HepG2 (cell line): Measurements from ENCODE around the gene TTYH1.

Experiments
- FOXK2 ChIP-seq: fragments of 450-650 bp; IDR thresholded peaks from 2 replicates; pipeline ENCODE4 v1.6.1; 2016
- HDAC2 ChIP-seq: sonication (generic); formaldehyde crosslinking; IDR thresholded peaks from 2 replicates; pipeline ENCODE4 v1.4.0; 2020; ENCODE audit warnings: missing genetic modification reagents
- POLR2A ChIP-seq, 2 experiments: IDR thresholded peaks; 2 replicates each; pipeline ENCODE4 v1.6.1; 2011; ENCODE audit warnings: low read depth in 2 of 2, low read length in 2 of 2, mild to moderate bottlenecking in 1 of 2, moderate library complexity in 1 of 2; ENCODE audit not compliant: insufficient read depth in 1 of 2
- RAD51 ChIP-seq: fragments of 450-650 bp; IDR thresholded peaks from 2 replicates; pipeline ENCODE4 v1.6.1; 2016; ENCODE audit warnings: borderline replicate concordance
- ZNF143 ChIP-seq: sonication (generic); formaldehyde crosslinking; IDR thresholded peaks from 2 replicates; pipeline ENCODE4 v1.4.0; 2020; ENCODE audit warnings: missing genetic modification reagents
- ZNF441 ChIP-seq: sonication (generic); formaldehyde crosslinking; IDR thresholded peaks from 2 replicates; pipeline ENCODE4 v1.7.0; 2021; ENCODE audit warnings: missing genetic modification reagents, borderline replicate concordance
- TF ChIP-seq, protein P1 (sequence below): sonication (generic); formaldehyde crosslinking; IDR thresholded peaks from 2 replicates; pipeline ENCODE4 v1.4.0; 2020; ENCODE audit warnings: missing genetic modification reagents, mild to moderate bottlenecking, borderline replicate concordance
- TF ChIP-seq, protein P2 (sequence below): sonication (generic); formaldehyde crosslinking; IDR thresholded peaks from 2 replicates; pipeline ENCODE4 v1.4.0; 2020; ENCODE audit warnings: missing genetic modification reagents, borderline replicate concordance

DNA sequence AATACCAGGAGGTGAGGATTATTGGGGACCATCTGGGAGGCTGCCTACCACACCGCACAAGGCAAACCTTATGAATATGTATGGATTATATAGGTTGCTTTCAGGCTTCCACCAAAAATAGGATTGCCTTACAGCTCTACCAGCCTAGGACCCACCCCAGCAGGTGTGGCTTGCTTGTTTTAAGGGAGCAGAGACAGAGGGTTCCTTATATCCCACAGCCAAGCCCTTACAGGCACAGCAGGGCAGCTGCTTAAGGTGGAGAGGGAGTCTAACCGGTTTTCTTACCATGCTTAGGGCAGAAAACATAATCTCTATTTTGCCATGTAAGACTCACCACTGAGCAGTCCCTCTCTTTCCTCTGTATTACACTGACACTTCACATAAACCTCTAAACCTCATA is 16.1 kb upstream of the TTYH1 start:
- TF ChIP-seq, protein P1, sequence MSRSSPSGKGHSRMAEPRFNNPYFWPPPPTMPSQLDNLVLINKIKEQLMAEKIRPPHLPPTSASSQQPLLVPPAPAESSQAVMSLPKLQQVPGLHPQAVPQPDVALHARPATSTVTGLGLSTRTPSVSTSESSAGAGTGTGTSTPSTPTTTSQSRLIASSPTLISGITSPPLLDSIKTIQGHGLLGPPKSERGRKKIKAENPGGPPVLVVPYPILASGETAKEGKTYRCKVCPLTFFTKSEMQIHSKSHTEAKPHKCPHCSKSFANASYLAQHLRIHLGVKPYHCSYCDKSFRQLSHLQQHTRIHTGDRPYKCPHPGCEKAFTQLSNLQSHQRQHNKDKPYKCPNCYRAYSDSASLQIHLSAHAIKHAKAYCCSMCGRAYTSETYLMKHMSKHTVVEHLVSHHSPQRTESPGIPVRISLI (CRISPR knock-in tag): no peak
- TF ChIP-seq, protein P2, sequence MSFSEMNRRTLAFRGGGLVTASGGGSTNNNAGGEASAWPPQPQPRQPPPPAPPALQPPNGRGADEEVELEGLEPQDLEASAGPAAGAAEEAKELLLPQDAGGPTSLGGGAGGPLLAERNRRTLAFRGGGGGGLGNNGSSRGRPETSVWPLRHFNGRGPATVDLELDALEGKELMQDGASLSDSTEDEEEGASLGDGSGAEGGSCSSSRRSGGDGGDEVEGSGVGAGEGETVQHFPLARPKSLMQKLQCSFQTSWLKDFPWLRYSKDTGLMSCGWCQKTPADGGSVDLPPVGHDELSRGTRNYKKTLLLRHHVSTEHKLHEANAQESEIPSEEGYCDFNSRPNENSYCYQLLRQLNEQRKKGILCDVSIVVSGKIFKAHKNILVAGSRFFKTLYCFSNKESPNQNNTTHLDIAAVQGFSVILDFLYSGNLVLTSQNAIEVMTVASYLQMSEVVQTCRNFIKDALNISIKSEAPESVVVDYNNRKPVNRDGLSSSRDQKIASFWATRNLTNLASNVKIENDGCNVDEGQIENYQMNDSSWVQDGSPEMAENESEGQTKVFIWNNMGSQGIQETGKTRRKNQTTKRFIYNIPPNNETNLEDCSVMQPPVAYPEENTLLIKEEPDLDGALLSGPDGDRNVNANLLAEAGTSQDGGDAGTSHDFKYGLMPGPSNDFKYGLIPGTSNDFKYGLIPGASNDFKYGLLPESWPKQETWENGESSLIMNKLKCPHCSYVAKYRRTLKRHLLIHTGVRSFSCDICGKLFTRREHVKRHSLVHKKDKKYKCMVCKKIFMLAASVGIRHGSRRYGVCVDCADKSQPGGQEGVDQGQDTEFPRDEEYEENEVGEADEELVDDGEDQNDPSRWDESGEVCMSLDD (CRISPR knock-in tag): no peak
- TF ChIP-seq FOXK2 (no peak), RAD51 (no peak), ZNF143 (CRISPR knock-in tag) (no peak), HDAC2 (CRISPR knock-in tag) (no peak), ZNF441 (CRISPR knock-in tag) (no peak), POLR2A (IDR thresholded peaks at IDR 0.05; ENCODE audit: insufficient read depth in 1 of 2, low read depth in 2 of 2, low read length in 2 of 2) (no peak)
